ENCODE data around the gene APOL5.

GRCh38 chr22:35752863-35753189 lies 35.2 kb downstream of the APOL5 start:
- TF ChIP-seq CTCF (IDR thresholded peaks at IDR 0.05; ENCODE audit: low read depth, low read length) (no peak), POLR2A (IDR thresholded peaks at IDR 0.05; ENCODE audit: extremely low read depth, insufficient read length) (no peak), MYC (IDR thresholded peaks at IDR 0.05; ENCODE audit: low read depth, low read length) (no peak), MAX (IDR thresholded peaks at IDR 0.05; ENCODE audit: low read depth, low read length) (no peak)

Measured in NB4 (cell line).